ENCODE results near the gene S100G. TPM values are rescaled to one million over a fixed set of nuclear protein-coding genes. Genes with fewer than 3 reads are reported as not detected.

Gene S100G
- total RNA-seq, 1 experiment from 2014 or later: not detected

GRCh38 chrX:16700734-16701133 is 50.8 kb downstream of the S100G start:
- H3K9me3 Mint-ChIP-seq (ENCODE audit: unreplicated experiment): no peaks in the 10 kb centered on the region
- no peak overlapping the region for H3K27ac Mint-ChIP-seq (ENCODE audit: low read depth, unreplicated experiment)
- H3K4me1 Mint-ChIP-seq (ENCODE audit: insufficient read depth, unreplicated experiment): no peaks in the 10 kb centered on the region
- H3K4me3 Mint-ChIP-seq (ENCODE audit: unreplicated experiment): no peak overlapping the region
- ChIA-PET POLR2A (no interaction called here), CTCF (no interaction called here)
- H3K36me3 Mint-ChIP-seq (ENCODE audit: insufficient read depth, unreplicated experiment): peaks cover 16% of the 10 kb centered on the region
- TF ChIP-seq CTCF (IDR thresholded peaks at IDR 0.05; ENCODE audit: unreplicated experiment): no peak
- no peak for DNase-seq (ENCODE audit: unreplicated experiment)
- BruUV-seq (replicated peaks): no TSS peak
- intact Hi-C loops (cut with micrococcal nuclease): no loop called here
- peaks cover 36% of the 10 kb centered on the region for H3K27me3 Mint-ChIP-seq (ENCODE audit: insufficient read depth, unreplicated experiment)

DNA sequence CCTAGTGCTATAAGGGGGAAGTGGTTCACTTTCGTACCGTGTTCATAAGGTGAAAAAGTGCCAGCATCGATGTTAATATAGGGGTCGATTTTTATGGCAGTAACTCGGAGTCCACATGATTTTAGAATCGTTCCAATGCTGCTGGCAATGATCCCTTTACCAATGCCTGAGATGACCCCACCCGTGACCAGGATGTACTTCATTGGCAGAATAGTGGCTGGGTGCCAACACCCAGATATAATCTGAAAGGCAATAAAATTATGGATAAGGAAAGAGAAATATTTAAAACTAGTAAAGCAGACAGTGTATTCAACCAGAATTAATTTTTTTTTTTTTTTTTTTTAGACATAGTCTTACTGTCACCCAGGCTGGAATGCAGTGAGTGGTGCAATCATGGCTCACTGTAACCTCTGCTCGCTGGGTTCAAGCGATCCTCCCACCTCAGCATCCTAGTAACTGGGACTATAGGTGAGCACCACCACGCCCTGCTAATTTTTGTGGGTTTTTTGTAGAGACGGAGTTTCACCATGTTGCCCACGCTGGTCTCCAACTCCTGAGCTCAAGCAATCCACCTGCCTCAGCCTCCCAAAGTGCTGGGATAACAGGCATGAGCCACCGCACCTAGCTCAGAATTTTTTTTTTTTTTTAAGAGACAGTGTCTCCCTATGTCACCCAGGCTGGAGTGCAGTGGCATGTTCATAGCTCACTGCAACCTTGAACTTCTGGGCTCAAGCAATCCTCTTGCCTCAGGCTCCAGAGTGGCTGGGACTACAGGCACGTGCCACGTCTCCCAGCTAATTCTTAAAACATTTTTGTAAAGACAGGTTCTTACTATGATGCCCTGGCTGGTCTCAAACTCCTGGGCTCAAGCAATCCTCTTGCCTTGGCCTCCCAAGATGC is 53.0 kb downstream of the S100G start:
- POLR2A ChIA-PET: no interaction called here
- H3K4me3 Mint-ChIP-seq (ENCODE audit: unreplicated experiment): no peak overlapping the region
- BruUV-seq (replicated peaks): no TSS peak
- H3K4me1 Mint-ChIP-seq (ENCODE audit: insufficient read depth, unreplicated experiment): no peaks in the 10 kb centered on the region
- H3K9me3 Mint-ChIP-seq (ENCODE audit: unreplicated experiment): no peaks in the 10 kb centered on the region
- H3K27ac Mint-ChIP-seq (ENCODE audit: low read depth, unreplicated experiment): no peak overlapping the region
- peaks cover 18% of the 10 kb centered on the region for H3K36me3 Mint-ChIP-seq (ENCODE audit: insufficient read depth, unreplicated experiment)
- H3K27me3 Mint-ChIP-seq (ENCODE audit: insufficient read depth, unreplicated experiment): peaks cover 34% of the 10 kb centered on the region
- DNase-seq (ENCODE audit: unreplicated experiment): no peak
- no peak for TF ChIP-seq CTCF (IDR thresholded peaks at IDR 0.05; ENCODE audit: unreplicated experiment)
- CTCF ChIA-PET: interaction anchor here (0.6 to 1.1 kb wide), 2 partner anchors 266 to 946 kb away, joined by 3 read pairs; no protein-coding TSS in a partner anchor
- intact Hi-C loops (cut with micrococcal nuclease): no loop called here

Small RNA genes lying within 50 kb of the gene (microRNA-seq; reads per million reads assigned to microRNA genes)
- gene MIR548AM: not detected

Other genes starting within 250 kb of the S100G start
- gene CTPS2, start 62.5 kb downstream of the S100G start, total RNA-seq (2022): 5.3 and 5.5 TPM in 2 replicates
- 37.0 and 40.0 TPM in 2 replicates for gene SYAP1, start 69.5 kb downstream of the S100G start, total RNA-seq (2022)
- gene TXLNG, start 136.3 kb downstream of the S100G start, total RNA-seq (2022): 32.4 and 43.2 TPM in 2 replicates
- 81.9 and 95.2 TPM in 2 replicates for gene RBBP7, start 220.2 kb downstream of the S100G start, total RNA-seq (2022)